Measurements from ENCODE around the gene CEP68.
A peak's percentile ranks its signal among the peaks of the same experiment; 100 is the strongest.
"Not testable (repeated sequence)": the region's sequence is repeated elsewhere in the genome, so short reads cannot be mapped to it uniquely, and the experiment has no call there.

The CEP68 gene

GRCh38 chr2:65056215-65057053, at the start of gene CEP68:
Gene CEP68, plus strand, starts transcription at chr2:65056416. Its CDS starts 13,029 bp downstream, at chr2:65069445.
- DNase-seq (ENCODE audit: low spot score) = peak; percentile 98

- no peak for DNase-seq (ENCODE audit: low spot score)
Measured at GRCh38 chr2:65013776-65014175, 42.4 kb upstream of the CEP68 start.

- DNase-seq (ENCODE audit: low spot score) = no peak
Measured at GRCh38 chr2:65015731-65016130, 40.5 kb upstream of the CEP68 start.

GRCh38 chr2:65016789-65017188, 39.4 kb upstream of the CEP68 start:
- DNase-seq (ENCODE audit: low spot score) = no peak

- peak; percentile 54 for DNase-seq (ENCODE audit: low spot score)
Measured at GRCh38 chr2:65017335-65017734, 38.9 kb upstream of the CEP68 start.

- no peak for DNase-seq (ENCODE audit: low spot score)
Measured at GRCh38 chr2:65018141-65018582, 38.1 kb upstream of the CEP68 start.

GRCh38 chr2:65019010-65019409, 37.2 kb upstream of the CEP68 start:
- no peak for DNase-seq (ENCODE audit: low spot score)

- no peak for DNase-seq (ENCODE audit: low spot score)
Measured at GRCh38 chr2:65019675-65020195, 36.5 kb upstream of the CEP68 start.

GRCh38 chr2:65020251-65020650, 36.0 kb upstream of the CEP68 start:
- not testable (repeated sequence) for DNase-seq (ENCODE audit: low spot score)

- DNase-seq (ENCODE audit: low spot score) = no peak
Measured at GRCh38 chr2:65020943-65021528, 35.2 kb upstream of the CEP68 start.

GRCh38 chr2:65021709-65022108, 34.5 kb upstream of the CEP68 start:
- DNase-seq (ENCODE audit: low spot score) = no peak

GRCh38 chr2:65022189-65022588, 34.0 kb upstream of the CEP68 start:
- no peak for DNase-seq (ENCODE audit: low spot score)

GRCh38 chr2:65023742-65024141, 32.5 kb upstream of the CEP68 start:
- no peak for DNase-seq (ENCODE audit: low spot score)

GRCh38 chr2:65024149-65024829, 31.9 kb upstream of the CEP68 start:
- no peak for DNase-seq (ENCODE audit: low spot score)

GRCh38 chr2:65025453-65026123, 30.6 kb upstream of the CEP68 start:
- peak; percentile 56 for DNase-seq (ENCODE audit: low spot score)

GRCh38 chr2:65026154-65026553, 30.1 kb upstream of the CEP68 start:
- no peak for DNase-seq (ENCODE audit: low spot score)

GRCh38 chr2:65026704-65027464, 29.3 kb upstream of the CEP68 start:
- peak; percentile 70 for DNase-seq (ENCODE audit: low spot score)

- DNase-seq (ENCODE audit: low spot score) = no peak
Measured at GRCh38 chr2:65027616-65028244, 28.5 kb upstream of the CEP68 start.

- peak; percentile 53 for DNase-seq (ENCODE audit: low spot score)
Measured at GRCh38 chr2:65030476-65031332, 25.5 kb upstream of the CEP68 start.
